ENCODE data around the gene ACOT2.

ACOT2 gene

GRCh38 chr14:73616831-73617230 is 47.8 kb downstream of the ACOT2 start:
- DNase-seq, result no peak

- no peak for DNase-seq
Observed at GRCh38 chr14:73619524-73619923, 50.5 kb downstream of the ACOT2 start.

- DNase-seq, result no peak
Observed at GRCh38 chr14:73620268-73620667, 51.3 kb downstream of the ACOT2 start.

GRCh38 chr14:73623504-73624054 is 54.6 kb downstream of the ACOT2 start:
- DNase-seq, result no peak

Measured in NCI-H446 treated with DMSO at 0.1 percent for 48 hours (cell line).